ENCODE measurements around the gene ZFPM1.

Gene ZFPM1

GRCh38 chr16:88417684-88418476 lies 35.2 kb upstream of the ZFPM1 start:
- no peak for DNase-seq (ENCODE audit: low read depth in 2 of 2)

- DNase-seq (ENCODE audit: low read depth in 2 of 2) = no peak
These were observed 34.2 kb upstream of the ZFPM1 start for GRCh38 chr16:88418869-88419268.

GRCh38 chr16:88419790-88420189 lies 33.3 kb upstream of the ZFPM1 start:
- DNase-seq (ENCODE audit: low read depth in 2 of 2) = no peak

GRCh38 chr16:88420496-88420895 lies 32.6 kb upstream of the ZFPM1 start:
- DNase-seq (ENCODE audit: low read depth in 2 of 2) = no peak

- no peak for DNase-seq (ENCODE audit: low read depth in 2 of 2)
These were observed 31.8 kb upstream of the ZFPM1 start for GRCh38 chr16:88421301-88421700.

GRCh38 chr16:88421871-88422433 lies 31.1 kb upstream of the ZFPM1 start:
- no peak for DNase-seq (ENCODE audit: low read depth in 2 of 2)

- DNase-seq (ENCODE audit: low read depth in 2 of 2) = no peak
These were observed 30.2 kb upstream of the ZFPM1 start for GRCh38 chr16:88422733-88423447.

GRCh38 chr16:88423448-88423850 lies 29.6 kb upstream of the ZFPM1 start:
- no peak for DNase-seq (ENCODE audit: low read depth in 2 of 2)

GRCh38 chr16:88424587-88425235 lies 28.4 kb upstream of the ZFPM1 start:
- DNase-seq (ENCODE audit: low read depth in 2 of 2) = no peak

GRCh38 chr16:88426018-88426417 lies 27.1 kb upstream of the ZFPM1 start:
- DNase-seq (ENCODE audit: low read depth in 2 of 2) = no peak

GRCh38 chr16:88427376-88427775 lies 25.7 kb upstream of the ZFPM1 start:
- no peak for DNase-seq (ENCODE audit: low read depth in 2 of 2)

- no peak for DNase-seq (ENCODE audit: low read depth in 2 of 2)
These were observed 24.9 kb upstream of the ZFPM1 start for GRCh38 chr16:88428156-88428555.

- no peak for DNase-seq (ENCODE audit: low read depth in 2 of 2)
These were observed 24.3 kb upstream of the ZFPM1 start for GRCh38 chr16:88428616-88429386.

GRCh38 chr16:88429387-88430184 lies 23.5 kb upstream of the ZFPM1 start:
- no peak for DNase-seq (ENCODE audit: low read depth in 2 of 2)

- no peak for DNase-seq (ENCODE audit: low read depth in 2 of 2)
These were observed 22.9 kb upstream of the ZFPM1 start for GRCh38 chr16:88430185-88430523.

- DNase-seq (ENCODE audit: low read depth in 2 of 2) = no peak
These were observed 22.3 kb upstream of the ZFPM1 start for GRCh38 chr16:88430524-88431446.

- no peak for DNase-seq (ENCODE audit: low read depth in 2 of 2)
These were observed 21.4 kb upstream of the ZFPM1 start for GRCh38 chr16:88431651-88432050.

- DNase-seq (ENCODE audit: low read depth in 2 of 2) = no peak
These were observed 20.9 kb upstream of the ZFPM1 start for GRCh38 chr16:88432174-88432573.

GRCh38 chr16:88432753-88433152 lies 20.3 kb upstream of the ZFPM1 start:
- DNase-seq (ENCODE audit: low read depth in 2 of 2) = no peak
